Right renal cortex interstitium (tissue), 3 donors: ENCODE data around the gene TSBP1. TPM values are rescaled to one million over a fixed set of nuclear protein-coding genes. Genes with fewer than 3 reads are reported as not detected.
"Not testable (repeated sequence)": the region's sequence is repeated elsewhere in the genome, so short reads cannot be mapped to it uniquely, and the experiment has no call there.

Experiments
- DNase-seq, 3 donors: peaks; one replicate each; pipeline ENCODE4 v3.0.0-alpha.2; 2013; ENCODE audit warnings: low read depth in 3 of 3, low spot score in 2 of 3
- polyA plus RNA-seq, 3 donors: library from polyadenylated mRNA; unstranded; fragments of 120-200 nt; gene quantifications; one replicate each; pipeline ENCODE4 v1.2.1, GENCODE V29; 2013; ENCODE audit not compliant: insufficient read length in 3 of 3

Gene TSBP1
- polyA plus RNA-seq, 3 donors = not detected

- DNase-seq = no peak
Measured at GRCh38 chr6:32375739-32376529, 4.2 kb upstream of the TSBP1 start.

GRCh38 chr6:32371229-32371628 lies 474 bp downstream of the TSBP1 start:
- DNase-seq = no peak

DNA sequence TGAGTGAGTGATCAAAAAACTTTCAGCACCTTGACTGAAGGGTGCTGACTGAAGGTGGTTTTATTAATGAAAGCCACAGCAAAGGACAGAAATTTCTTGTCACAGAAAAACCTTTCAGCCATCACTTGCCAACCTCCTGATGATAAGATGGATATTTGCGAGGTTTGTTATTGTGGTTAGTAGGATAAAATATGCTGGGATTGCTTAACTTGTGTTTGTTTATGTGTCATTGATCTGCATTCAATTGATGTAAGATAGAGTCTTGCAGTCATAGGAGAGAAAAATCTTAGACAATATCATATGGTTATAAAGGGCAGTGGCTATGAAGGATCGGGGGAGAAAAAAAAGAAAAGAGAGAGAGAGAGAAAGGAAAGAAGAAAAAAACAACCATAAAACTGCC lies 1.2 kb downstream of the TSBP1 start:
- no peak for DNase-seq

GRCh38 chr6:32369660-32370059 lies 2.0 kb downstream of the TSBP1 start:
- DNase-seq = no peak

DNA sequence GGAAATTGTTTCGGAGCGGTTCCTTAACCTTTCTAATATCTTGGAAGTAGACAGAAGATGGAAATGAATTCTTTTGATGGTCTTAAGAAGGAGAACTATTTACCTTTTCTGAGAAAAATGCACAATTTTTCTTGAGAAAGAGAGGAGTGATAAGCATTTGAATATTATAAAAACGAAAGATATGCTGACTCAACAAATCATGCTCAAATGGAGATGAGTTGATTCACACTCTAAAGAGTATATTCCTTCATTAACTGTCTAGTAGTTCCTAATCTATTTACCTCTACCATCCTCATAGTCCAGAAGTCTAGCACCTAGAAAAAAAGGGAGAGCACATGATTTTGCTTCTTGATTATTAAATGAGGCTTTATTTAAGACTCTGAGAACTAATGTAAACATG lies 4.1 kb downstream of the TSBP1 start:
- no peak for DNase-seq

- DNase-seq = not testable (repeated sequence)
Measured at GRCh38 chr6:32359225-32359624, 12.5 kb downstream of the TSBP1 start.

GRCh38 chr6:32358548-32358947 lies 13.2 kb downstream of the TSBP1 start:
- not testable (repeated sequence) for DNase-seq

DNA sequence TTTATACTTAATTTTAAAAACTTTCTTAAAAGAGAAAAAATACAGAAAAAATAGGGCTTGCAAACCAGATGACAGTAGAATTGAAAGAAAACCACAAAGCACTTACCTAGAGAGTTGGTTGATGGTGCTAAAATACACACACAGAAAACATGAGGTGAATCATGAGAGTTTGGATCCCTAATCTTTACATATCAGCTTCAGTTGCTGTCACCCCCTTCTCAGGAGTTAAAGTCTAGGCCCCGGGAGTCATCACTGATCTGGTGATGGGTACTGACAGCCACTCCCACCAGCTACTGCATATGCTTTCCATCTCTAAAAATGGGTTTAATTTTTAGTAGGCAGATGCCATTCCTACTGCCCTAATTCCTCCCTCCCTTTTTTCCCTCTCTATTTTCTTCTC lies 16.7 kb downstream of the TSBP1 start:
- DNase-seq = no peak

- DNase-seq = no peak
Measured at GRCh38 chr6:32353348-32353747, 18.4 kb downstream of the TSBP1 start.

- no peak for DNase-seq
Measured at GRCh38 chr6:32340242-32340641, 31.5 kb downstream of the TSBP1 start.

GRCh38 chr6:32337186-32337805 lies 34.4 kb downstream of the TSBP1 start:
- DNase-seq = no peak

DNA sequence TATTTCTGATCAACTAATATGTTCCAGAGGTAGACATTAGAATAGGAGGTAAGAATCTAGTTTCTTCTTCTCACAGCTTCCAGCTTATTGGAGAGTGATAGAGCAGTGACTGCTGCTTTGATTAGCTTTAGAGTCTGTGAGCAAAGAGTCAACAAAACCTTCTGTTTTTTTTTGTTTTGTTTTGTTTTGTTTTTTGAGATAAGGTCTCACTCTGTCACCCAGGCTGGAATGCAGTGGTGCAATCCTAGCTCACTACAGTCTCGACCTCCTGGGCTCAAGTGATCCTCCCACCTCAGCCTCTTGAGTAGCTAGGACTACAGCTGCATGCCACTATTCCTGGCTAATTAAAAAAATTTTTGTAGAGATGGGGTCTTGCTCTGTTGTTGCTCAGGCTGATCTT lies 39.3 kb downstream of the TSBP1 start:
- DNase-seq = no peak

DNA sequence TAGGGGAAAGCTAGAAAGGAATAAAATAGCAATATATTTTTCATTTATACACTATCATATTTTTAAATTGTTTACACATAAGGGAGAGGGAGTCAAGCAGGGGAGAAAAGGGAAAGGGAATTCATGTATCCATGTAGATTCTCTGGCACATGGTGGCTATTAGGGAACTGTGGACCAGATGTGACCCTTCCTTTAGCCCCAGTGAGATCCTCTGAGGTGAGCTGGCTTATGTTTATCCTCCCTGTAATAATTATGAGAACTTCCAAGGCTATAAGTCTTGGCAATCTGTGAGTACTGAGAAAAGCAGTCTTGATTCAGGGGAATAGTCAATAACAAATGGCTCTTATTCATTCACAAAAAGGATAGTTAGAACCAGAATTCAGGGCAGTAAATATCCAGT lies 42.6 kb downstream of the TSBP1 start:
- no peak for DNase-seq

- no peak for DNase-seq
Measured at GRCh38 chr6:32327103-32327502, 44.6 kb downstream of the TSBP1 start.

DNA sequence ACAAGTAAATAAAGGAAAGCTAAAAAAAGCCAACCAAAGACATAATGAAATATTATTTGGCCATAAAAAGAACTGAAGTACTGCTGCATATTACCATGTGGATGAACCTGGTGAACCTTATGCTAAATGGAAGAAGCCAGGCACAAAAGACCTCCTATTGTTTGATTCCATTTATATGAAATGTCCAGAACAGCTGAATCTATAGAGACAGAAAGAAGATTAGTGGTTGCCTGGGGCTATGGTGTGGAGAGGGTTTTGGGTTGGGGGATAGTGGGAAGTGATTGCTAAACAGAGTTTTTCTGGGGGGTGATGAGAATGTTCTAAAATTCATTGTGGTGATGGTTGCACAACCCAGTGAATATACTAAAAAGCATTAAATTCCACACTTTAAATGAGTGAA lies 53.2 kb downstream of the TSBP1 start:
- no peak for DNase-seq

GRCh38 chr6:32317541-32317940 lies 54.2 kb downstream of the TSBP1 start:
- no peak for DNase-seq

GRCh38 chr6:32313964-32314363 lies 57.7 kb downstream of the TSBP1 start:
- DNase-seq = no peak

DNA sequence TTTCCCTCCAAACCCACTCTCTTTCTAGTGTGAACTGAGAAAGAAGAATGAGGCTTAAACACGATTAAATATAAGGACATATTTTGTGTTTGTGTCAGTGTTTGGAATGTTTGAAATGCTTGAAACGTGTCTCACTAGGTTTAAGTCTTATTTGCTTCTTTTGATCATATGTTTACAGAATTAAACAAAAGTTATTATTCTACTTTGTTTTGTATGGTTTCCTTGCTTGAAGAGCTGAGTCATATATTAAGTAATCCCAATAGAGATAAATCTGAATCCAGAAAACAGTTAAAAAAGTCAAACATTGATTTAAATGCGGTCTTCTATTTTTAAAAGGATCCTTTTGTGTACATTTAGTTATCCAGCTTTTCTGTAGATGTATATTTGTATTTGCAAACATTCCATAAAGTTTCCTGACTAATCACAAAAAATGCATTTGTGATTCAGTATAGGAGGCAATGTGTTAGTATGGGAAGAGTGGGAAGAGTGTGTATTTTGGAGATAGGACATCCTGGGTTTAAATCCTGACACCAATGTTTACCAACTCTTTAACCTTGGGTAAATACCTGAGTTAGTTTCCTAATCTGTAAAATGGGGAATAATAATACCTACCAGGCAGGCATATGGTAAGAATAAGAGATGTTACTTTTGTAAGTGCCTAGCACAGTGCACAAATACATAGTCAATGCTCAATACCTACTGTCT lies 72.9 kb downstream of the TSBP1 start:
- DNase-seq = no peak

- DNase-seq = not testable (repeated sequence)
Measured at GRCh38 chr6:32294980-32295379, 76.7 kb downstream of the TSBP1 start.

DNA sequence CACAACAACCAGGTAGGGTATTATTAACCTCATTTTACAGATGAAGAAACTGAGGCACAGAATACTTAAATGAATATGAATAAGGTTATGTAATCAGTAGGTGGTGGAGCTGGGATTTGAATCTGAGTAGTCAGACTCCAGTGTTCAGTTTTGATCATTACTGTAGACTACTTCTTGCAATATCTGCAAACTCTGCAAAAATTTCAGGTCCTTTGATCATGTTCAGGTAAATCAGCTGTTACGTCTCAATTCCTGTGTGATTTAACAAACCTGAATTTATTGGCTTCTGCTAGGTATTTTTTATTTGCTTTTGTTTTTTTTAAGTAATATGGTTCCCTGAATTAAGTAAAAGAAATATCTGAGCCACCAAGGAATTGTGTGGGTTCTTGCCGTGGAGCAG lies 77.1 kb downstream of the TSBP1 start:
- no peak for DNase-seq

DNA sequence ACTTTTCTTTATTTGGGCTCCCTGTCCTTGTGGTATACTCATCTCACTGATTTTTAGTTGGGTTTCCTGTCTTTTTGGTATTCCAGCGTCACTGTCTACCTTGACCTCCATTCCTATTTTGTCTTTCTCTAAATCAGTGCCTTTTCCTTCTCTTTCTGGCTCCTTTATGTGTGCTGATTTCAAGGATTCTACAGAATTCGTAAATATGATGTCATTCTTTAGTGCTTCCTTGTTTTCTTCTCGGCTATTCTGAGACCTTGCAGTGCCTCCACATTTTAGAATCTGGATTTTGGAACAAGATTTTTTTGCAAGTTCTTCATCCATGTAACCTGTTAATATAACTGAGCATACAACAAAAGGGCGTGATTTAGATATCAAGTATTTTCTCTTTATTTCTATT lies 78.0 kb downstream of the TSBP1 start:
- no peak for DNase-seq

- no peak for DNase-seq
Measured at GRCh38 chr6:32291543-32291942, 80.2 kb downstream of the TSBP1 start.
